Endothelial cell of umbilical vein (primary cell): ENCODE measurements around the gene PAQR6. TPM values are rescaled to one million over a fixed set of nuclear protein-coding genes. Genes with fewer than 3 reads are reported as not detected.

Source experiments
- BruUV-seq: library from RNA; stranded (reverse); fragments of 400-500 nt; replicated peaks from 2 replicates; lab custom pipeline; 2021; lab: Mats Ljungman, UMichigan
- CTCF ChIA-PET: fragments of 300-600, 350-600 bp; sonication (Branson Sonifier 250); formaldehyde crosslinking; loops from one replicate; lab custom pipeline; 2021; ENCODE audit warnings: antibody characterized with exemption, inconsistent platforms; lab: Charles Lee
- POLR2A ChIA-PET: fragments of 300-600, 350-600 bp; sonication (Branson Sonifier 250); formaldehyde crosslinking; loops from one replicate; lab custom pipeline; 2021; ENCODE audit warnings: antibody characterized with exemption, inconsistent platforms; lab: Charles Lee
- DNase-seq: peaks from one replicate; pipeline ENCODE4 v3.0.0-alpha.2; 2011; ENCODE audit warnings: low read depth, low spot score
- FAIRE-seq: peaks from 2 replicates; lab custom pipeline; 2011; peaks lifted over from hg19 to GRCh38; lab: Jason Lieb, UNC
- H2AFZ ChIP-seq: 2 replicates; pipeline ENCODE4 v1.6.0; 2012; ENCODE audit warnings: low read depth, low read length, control low read depth, inconsistent platforms
- H3K27ac ChIP-seq: 2 replicates; pipeline ENCODE4 v1.5.1; 2011; ENCODE audit warnings: low read depth, mild to moderate bottlenecking, control low read depth, low read length, moderate library complexity; ENCODE audit not compliant: insufficient read depth
- H3K27me3 ChIP-seq, 2 experiments: 2 replicates each; pipeline versions ENCODE4 v1.6.0 to v1.6.1; 2011; ENCODE audit warnings: low read length in 2 of 2, mixed read lengths in 1 of 2; ENCODE audit not compliant: control insufficient read depth in 2 of 2, insufficient read depth in 2 of 2
- H3K36me3 ChIP-seq, 2 experiments: 2 replicates in 1 of 2; 3 replicates in 1 of 2; pipeline ENCODE4 v1.5.1; 2011; ENCODE audit warnings: low read length in 2 of 2, mild to moderate bottlenecking in 1 of 2, moderate library complexity in 1 of 2; ENCODE audit not compliant: control insufficient read depth in 2 of 2, insufficient read depth in 2 of 2; ENCODE audit errors: extremely low read depth in 1 of 2
- H3K4me1 ChIP-seq: 3 replicates; pipeline ENCODE4 v1.5.1; 2011; ENCODE audit warnings: mild to moderate bottlenecking, low read length; ENCODE audit not compliant: control insufficient read depth, insufficient read depth; ENCODE audit errors: extremely low read depth
- H3K4me2 ChIP-seq: 2 replicates; pipeline ENCODE4 v1.6.1; 2011; ENCODE audit warnings: low read length, control low read depth, mixed read lengths; ENCODE audit not compliant: insufficient read depth
- H3K4me3 ChIP-seq, 3 experiments: fragments of 200-600 bp in 1 of 3; sonication (generic), shearing (Covaris generic) in 1 of 3; replicated peaks in 1 of 3; 2 replicates each; pipeline ENCODE4 v1.5.1; 2011 to 2016; ENCODE audit warnings: control low read depth in 3 of 3, low read length in 3 of 3, mild to moderate bottlenecking in 2 of 3, inconsistent platforms in 1 of 3, low read depth in 1 of 3, moderate library complexity in 1 of 3; ENCODE audit not compliant: insufficient read depth in 1 of 3
- H3K79me2 ChIP-seq: 2 replicates; pipeline ENCODE4 v1.6.0; 2012; ENCODE audit warnings: low read length, inconsistent platforms; ENCODE audit not compliant: control insufficient read depth, insufficient read depth
- H3K9ac ChIP-seq: replicated peaks from 2 replicates; pipeline ENCODE3; 2011; ENCODE audit warnings: low read length, control low read depth; ENCODE audit not compliant: insufficient read depth; ENCODE audit errors: extremely low read depth
- H3K9me1 ChIP-seq: replicated peaks from 3 replicates; pipeline ENCODE4 v1.6.0; 2011; ENCODE audit warnings: mild to moderate bottlenecking, low read length; ENCODE audit not compliant: control insufficient read depth, insufficient read depth; ENCODE audit errors: extremely low read depth
- H3K9me3 ChIP-seq: replicated peaks from 2 replicates; pipeline ENCODE4 v1.5.1; 2012; ENCODE audit warnings: low read length, inconsistent platforms; ENCODE audit not compliant: control insufficient read depth, insufficient read depth
- H4K20me1 ChIP-seq: replicated peaks from 2 replicates; pipeline ENCODE3; 2011; ENCODE audit warnings: mild to moderate bottlenecking, low read length; ENCODE audit not compliant: control insufficient read depth, insufficient read depth; ENCODE audit errors: extremely low read depth
- CTCF ChIP-seq, 2 donors: IDR thresholded peaks; 1 replicate in 1 of 2; 2 replicates in 1 of 2; pipeline ENCODE4 v1.5.1; 2011; ENCODE audit warnings: low read length in 2 of 2, mild to moderate bottlenecking in 2 of 2, moderate library complexity in 2 of 2, control low read depth in 1 of 2, inconsistent platforms in 1 of 2, low read depth in 1 of 2; ENCODE audit not compliant: insufficient read depth in 1 of 2; ENCODE audit errors: extremely low read depth in 1 of 2
- EZH2 ChIP-seq: IDR thresholded peaks from 2 replicates; pipeline ENCODE4 v1.6.1; 2012; ENCODE audit warnings: borderline replicate concordance, low read depth, mild to moderate bottlenecking, moderate library complexity, low read length, inconsistent platforms; ENCODE audit not compliant: severe bottlenecking
- FOS ChIP-seq: IDR thresholded peaks from 2 replicates; pipeline ENCODE4 v1.6.1; 2011; ENCODE audit warnings: mild to moderate bottlenecking, low read length, moderate library complexity, borderline replicate concordance; ENCODE audit not compliant: insufficient read depth
- GATA2 ChIP-seq: IDR thresholded peaks from 2 replicates; pipeline ENCODE4 v1.7.0; 2011; ENCODE audit warnings: low read depth, mild to moderate bottlenecking, moderate library complexity, mixed read lengths, low read length; ENCODE audit not compliant: insufficient read length, insufficient read depth
- JUN ChIP-seq: IDR thresholded peaks from 2 replicates; pipeline ENCODE4 v1.6.1; 2011; ENCODE audit warnings: borderline replicate concordance, low read depth; ENCODE audit not compliant: insufficient read length, insufficient read depth
- MAX ChIP-seq: IDR thresholded peaks from 2 replicates; pipeline ENCODE4 v1.6.1; 2011; ENCODE audit not compliant: insufficient read depth, insufficient read length
- MYC ChIP-seq: IDR thresholded peaks from one replicate; pipeline ENCODE4 v1.6.1; 2011; ENCODE audit warnings: mild to moderate bottlenecking, low read depth, low read length
- POLR2A ChIP-seq: IDR thresholded peaks from 2 replicates; pipeline ENCODE4 v1.6.1; 2012; ENCODE audit warnings: low read depth, mild to moderate bottlenecking, control low read depth, low read length
- POLR2AphosphoS5 ChIP-seq: IDR thresholded peaks from 2 replicates; pipeline ENCODE4 v1.6.1; 2012; ENCODE audit warnings: low read depth, mild to moderate bottlenecking, control low read depth, low read length, moderate library complexity; ENCODE audit not compliant: insufficient read depth
- dilution Hi-C: fragments of 300-500 bp; cut with MboI; formaldehyde crosslinking; loops from one replicate; pipeline ENCODE4 v1.15.0; 2019; ENCODE audit warnings: low sequenced_read_pairs; ENCODE audit not compliant: extremely low pct_ligation_motif_present
- intact Hi-C: fragments of 100-400 bp; cut with micrococcal nuclease; formaldehyde crosslinking; loops from one replicate; pipeline ENCODE4 v1.10.0; 2022
- polyA plus RNA-seq, 4 experiments: library from polyadenylated mRNA; depleted of rRNA in 3 of 4; stranded (reverse) in 3 of 4; unstranded in 1 of 4; fragments of >200 nt; gene quantifications; 2 replicates each; pipeline versions ENCODE4 v1.2.1 to v1.2.3, GENCODE V29; 2011 to 2012; ENCODE audit warnings: missing spikeins in 1 of 4
- total RNA-seq: library from RNA; stranded (reverse); gene quantifications from 2 replicates; pipeline ENCODE4 v1.2.3, GENCODE V29; 2021

Gene PAQR6
- total and polyA plus RNA-seq, 2 donors (not counting 3 experiments of a cell fraction or from before 2014, with no cell fraction given) = 1.6 to 2.2 TPM

- CTCF ChIA-PET = interaction anchor here (0.9 to 1.6 kb wide), 3 partner anchors 12 to 103 kb away, joined by 3 read pairs; no protein-coding TSS in a partner anchor
- POLR2A ChIA-PET = no interaction called here
- no peaks in the 10 kb centered on the region for H4K20me1 ChIP-seq
- no peak overlapping the region for H3K4me2 ChIP-seq
- no peaks in the 10 kb centered on the region for H3K9me1 ChIP-seq
- no peak overlapping the region for H3K27ac ChIP-seq
- FAIRE-seq (no peak), DNase-seq (no peak)
- H3K36me3 ChIP-seq = peaks cover 13 to 40% of the 10 kb centered on the region in 2 experiments
- no peaks in the 10 kb centered on the region for H3K9me3 ChIP-seq
- dilution Hi-C loops = no loop called here
- no peaks in the 10 kb centered on the region for H3K79me2 ChIP-seq
- H3K27me3 ChIP-seq = peaks cover 0 to 4% of the 10 kb centered on the region in 2 experiments
- no peak overlapping the region for H3K4me3 ChIP-seq
- no peak overlapping the region for H3K9ac ChIP-seq
- H2AFZ ChIP-seq = no peak overlapping the region
- peaks cover 14% of the 10 kb centered on the region for H3K4me1 ChIP-seq
- BruUV-seq = no TSS peak
- TF ChIP-seq POLR2A (no peak), JUN (no peak), MAX (no peak), FOS (no peak), CTCF (IDR thresholded peaks at IDR 0.05; ENCODE audit: extremely low read depth in 1 of 2, insufficient read depth in 1 of 2, low read depth in 1 of 2, low read length in 2 of 2) (no peak), POLR2AphosphoS5 (no peak), EZH2 (no peak), GATA2 (no peak), MYC (no peak)
- intact Hi-C loops = no loop called here
Measured at GRCh38 chr1:156248323-156248683, 447 bp upstream of the PAQR6 start.
